Prostate gland (tissue), 2 donors: ENCODE results near the gene DYNLT1. TPM values are rescaled to one million over a fixed set of nuclear protein-coding genes. Genes with fewer than 3 reads are reported as not detected.
A peak's percentile ranks its signal among the peaks of the same experiment; 100 is the strongest.
"Not testable (repeated sequence)": the region's sequence is repeated elsewhere in the genome, so short reads cannot be mapped to it uniquely, and the experiment has no call there.

Source experiments
- DNase-seq: peaks from one replicate; pipeline ENCODE4 v3.0.0-alpha.2; 2019; ENCODE audit warnings: low spot score
- H3K27ac ChIP-seq, 2 donors: fragments of 200-600 bp; sonication (generic); 2 replicates each; pipeline ENCODE4 v1.5.1; 2017 to 2019
- H3K27me3 ChIP-seq: fragments of 200-600 bp; sonication (generic); replicated peaks from 2 replicates; pipeline ENCODE4 v1.5.1; 2019; ENCODE audit not compliant: insufficient read depth
- H3K36me3 ChIP-seq, 2 donors: fragments of 200-600 bp; sonication (generic); 1 replicate in 1 of 2; 2 replicates in 1 of 2; pipeline versions ENCODE4 v1.5.1 to v1.8.1; 2017 to 2019
- H3K4me1 ChIP-seq: fragments of 200-600 bp; sonication (generic); replicated peaks from 2 replicates; pipeline ENCODE4 v1.5.1; 2019
- H3K4me3 ChIP-seq, 2 donors: fragments of 200-600 bp; sonication (generic); 2 replicates each; pipeline ENCODE4 v1.5.1; 2017 to 2019
- H3K9me3 ChIP-seq: fragments of 200-600 bp; sonication (generic); 2 replicates; pipeline ENCODE4 v1.5.1; 2017
- CTCF ChIP-seq, 4 experiments: fragments of 200-600 bp in 2 of 4; fragments of 450-650 bp in 2 of 4; sonication (generic) in 2 of 4; IDR thresholded peaks; 1 replicate in 3 of 4; 2 replicates in 1 of 4; pipeline ENCODE4 v1.5.1; 2016 to 2019; ENCODE audit warnings: antibody characterized with exemption in 4 of 4, mild to moderate bottlenecking in 2 of 4, moderate library complexity in 2 of 4
- POLR2A ChIP-seq: fragments of 450-650 bp; IDR thresholded peaks from one replicate; pipeline ENCODE4 v1.6.1; 2016; ENCODE audit warnings: antibody characterized with exemption, mild to moderate bottlenecking
- POLR2AphosphoS5 ChIP-seq: sonication (generic); formaldehyde crosslinking; IDR thresholded peaks from one replicate; pipeline ENCODE4 v1.6.1; 2017; ENCODE audit warnings: antibody characterized with exemption
- WGBS: methylation state at CpG from one replicate; pipeline ENCODE4 v1.1.5; 2018; 5-methylcytosine and 5-hydroxymethylcytosine counted together
- intact Hi-C: fragments of 100-400 bp; cut with DNase I; formaldehyde crosslinking; loops from one replicate; pipeline ENCODE4 v1.14.2; 2022
- total RNA-seq, 2 donors: library from RNA; depleted of rRNA; stranded (reverse); fragments of >200 nt; gene quantifications; one replicate each; pipeline ENCODE4 v1.1.0, GENCODE V29; 2016

The DYNLT1 gene
- total RNA-seq, 2 donors from 2014 or later = 95.9 to 138 TPM

- TF ChIP-seq POLR2AphosphoS5 (no peak), POLR2A (no peak)
- WGBS = 77% methylated on average over 21 of the region's 22 CpGs
- DNase-seq = no peak
- no peak overlapping the region for H3K4me3 ChIP-seq
- no peak overlapping the region for H3K27ac ChIP-seq
- intact Hi-C loops = no loop called here
- H3K27me3 ChIP-seq = no peaks in the 10 kb centered on the region
- H3K4me1 ChIP-seq = no peaks in the 10 kb centered on the region
- no peaks in the 10 kb centered on the region for H3K36me3 ChIP-seq
- no peaks in the 10 kb centered on the region for H3K9me3 ChIP-seq
Measured at GRCh38 chr6:158655569-158656450, 11.3 kb upstream of the DYNLT1 start.

DNA sequence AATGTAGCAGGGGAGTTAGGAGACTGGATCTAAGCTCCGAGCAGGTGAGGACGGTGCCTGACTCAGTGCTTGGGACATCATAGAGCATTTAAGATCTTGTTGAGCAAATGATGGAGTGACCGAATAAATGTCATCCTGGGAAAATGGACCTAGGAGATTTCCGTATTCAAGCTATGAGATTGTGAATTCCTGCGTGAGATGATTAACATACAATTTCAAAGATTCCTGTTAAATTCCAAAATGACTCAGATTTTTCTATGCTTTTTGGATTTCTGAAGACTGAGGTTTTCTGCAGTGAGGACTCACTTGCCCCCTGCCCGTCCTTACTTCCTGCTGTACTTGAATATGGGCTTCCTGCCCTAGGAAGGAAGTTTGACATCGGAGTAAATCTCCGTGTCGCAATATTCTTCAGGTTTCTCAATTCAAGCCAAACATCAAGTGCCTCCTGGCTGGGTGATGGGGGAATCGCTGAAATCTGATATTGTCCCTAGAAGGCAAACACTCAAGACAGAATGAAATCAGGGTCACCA lies 10.5 kb upstream of the DYNLT1 start:
- Histone ChIP-seq H3K4me1 (no peaks in the 10 kb centered on the region), H3K36me3 (no peaks in the 10 kb centered on the region), H3K27me3 (no peaks in the 10 kb centered on the region), H3K27ac (peak overlapping the region in 1 of 2 donors; percentile 43), H3K4me3 (no peak overlapping the region), H3K9me3 (no peaks in the 10 kb centered on the region)
- intact Hi-C loops = no loop called here
- peak in 2 of 4 experiments; percentile 7 to 45 for TF ChIP-seq CTCF (IDR thresholded peaks at IDR 0.05)
- TF ChIP-seq POLR2A = no peak
- TF ChIP-seq POLR2AphosphoS5 = peak; percentile 56
- 28% methylated on average over 10 of the region's 10 CpGs for WGBS
- no peak for DNase-seq

- no peaks in the 10 kb centered on the region for H3K36me3 ChIP-seq
- no peaks in the 10 kb centered on the region for H3K9me3 ChIP-seq
- H3K27me3 ChIP-seq = no peaks in the 10 kb centered on the region
- intact Hi-C loops = no loop called here
- H3K4me3 ChIP-seq = no peak overlapping the region
- DNase-seq = no peak
- no peak for TF ChIP-seq CTCF (IDR thresholded peaks at IDR 0.05)
- no peak for TF ChIP-seq POLR2A
- peak; percentile 30 for TF ChIP-seq POLR2AphosphoS5
- WGBS = 39% methylated on average over 6 of the region's 6 CpGs
- H3K4me1 ChIP-seq = no peaks in the 10 kb centered on the region
- H3K27ac ChIP-seq = peak overlapping the region; percentile 43 to 62
Measured at GRCh38 chr6:158654498-158654897, 10.0 kb upstream of the DYNLT1 start.

DNA sequence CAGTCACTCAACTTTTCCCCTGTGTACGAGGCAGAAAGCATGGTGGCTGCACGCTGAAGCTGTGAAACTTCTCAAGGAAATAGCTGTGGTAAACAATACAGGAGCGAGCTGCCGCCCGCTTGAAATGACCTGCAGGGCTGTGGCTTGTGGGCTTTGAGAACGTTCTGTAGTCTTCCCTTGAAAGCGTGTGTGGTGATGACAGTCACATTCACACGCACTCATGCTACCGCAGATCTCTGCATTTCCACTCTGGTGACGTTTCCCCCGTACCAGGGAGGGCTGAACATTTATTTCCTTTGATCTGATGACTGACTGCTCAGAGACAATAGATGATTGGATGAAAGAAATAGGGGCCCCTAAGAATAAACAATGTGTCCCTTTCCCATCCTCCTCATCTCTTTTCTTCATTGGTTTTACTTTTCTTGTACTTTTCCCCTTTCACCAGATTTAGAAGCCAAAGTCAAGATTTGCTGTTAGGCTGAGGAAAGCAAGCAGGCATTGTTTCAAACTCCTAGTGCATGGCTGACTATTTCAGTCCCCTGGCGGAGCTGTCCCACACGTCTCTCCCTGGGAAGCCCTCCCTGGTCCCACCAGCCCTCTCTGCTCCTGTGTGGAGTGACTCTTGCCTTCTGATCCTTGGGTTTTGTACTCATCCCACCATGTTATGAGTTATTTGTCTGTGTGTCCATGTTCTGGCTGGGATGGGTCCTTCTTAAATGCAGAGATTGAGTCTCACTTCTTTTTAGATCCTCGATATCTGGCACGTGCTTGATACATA lies 9.2 kb upstream of the DYNLT1 start:
- 78% methylated on average over 15 of the region's 15 CpGs for WGBS
- intact Hi-C loops = no loop called here
- no peak for DNase-seq
- TF ChIP-seq CTCF (IDR thresholded peaks at IDR 0.05) (no peak), POLR2A (no peak), POLR2AphosphoS5 (peak; percentile 8)
- no peaks in the 10 kb centered on the region for H3K4me1 ChIP-seq
- no peaks in the 10 kb centered on the region for H3K27me3 ChIP-seq
- H3K4me3 ChIP-seq = no peak overlapping the region
- no peaks in the 10 kb centered on the region for H3K36me3 ChIP-seq
- no peaks in the 10 kb centered on the region for H3K9me3 ChIP-seq
- peak overlapping the region; percentile 43 to 62 for H3K27ac ChIP-seq

- DNase-seq, H3K4me3 ChIP-seq, H3K27ac ChIP-seq, H3K36me3 ChIP-seq, H3K27me3 ChIP-seq, H3K9me3 ChIP-seq, H3K4me1 ChIP-seq, intact Hi-C loops: not testable (repeated sequence)
- WGBS = 96% methylated on average over 17 of the region's 17 CpGs
Measured at GRCh38 chr6:158651981-158652737, 7.6 kb upstream of the DYNLT1 start.
